ENCODE results near the gene HRCT1.

GRCh38 chr9:35923927-35924763 lies 18.1 kb downstream of the HRCT1 start:
- TF ChIP-seq CTCF (IDR thresholded peaks at IDR 0.05) (no peak), POLR2A (IDR thresholded peaks at IDR 0.05) (peak; percentile 33)
